Spleen (tissue), 11 donors: Measurements from ENCODE around the gene DMD. TPM values are rescaled to one million over a fixed set of nuclear protein-coding genes. Genes with fewer than 3 reads are reported as not detected.

Source experiments
- DNase-seq: peaks from one replicate; pipeline ENCODE4 v3.0.0-alpha.2; 2020
- H3K27ac ChIP-seq, 8 donors: fragments of 200-600 bp; sonication (generic) in 7 of 8; 1 replicate in 4 of 8; 2 replicates in 4 of 8; pipeline versions ENCODE4 v1.5.0 to v1.8.0; 2016 to 2021; ENCODE audit warnings: inconsistent platforms in 4 of 8, mild to moderate bottlenecking in 4 of 8, moderate library complexity in 1 of 8
- H3K27me3 ChIP-seq, 7 donors: fragments of 200-600 bp; sonication (generic) in 6 of 7; replicated peaks in 1 of 7; 1 replicate in 4 of 7; 2 replicates in 3 of 7; pipeline versions ENCODE4 v1.5.0 to v1.8.0; 2016 to 2021; ENCODE audit warnings: inconsistent platforms in 3 of 7, mild to moderate bottlenecking in 1 of 7
- H3K36me3 ChIP-seq, 6 donors: fragments of 200-600 bp; sonication (generic) in 5 of 6; 1 replicate in 4 of 6; 2 replicates in 2 of 6; pipeline versions ENCODE4 v1.5.0 to v1.8.0; 2016 to 2021; ENCODE audit warnings: inconsistent platforms in 2 of 6
- H3K4me1 ChIP-seq, 6 donors: fragments of 200-600 bp; sonication (generic) in 5 of 6; 1 replicate in 3 of 6; 2 replicates in 3 of 6; pipeline versions ENCODE4 v1.5.0 to v1.8.0; 2016 to 2021; ENCODE audit warnings: inconsistent platforms in 3 of 6
- H3K4me3 ChIP-seq, 8 donors: fragments of 200-600 bp; sonication (generic) in 7 of 8; 1 replicate in 4 of 8; 2 replicates in 4 of 8; pipeline versions ENCODE4 v1.5.0 to v1.8.0; 2016 to 2021; ENCODE audit warnings: inconsistent platforms in 4 of 8, mild to moderate bottlenecking in 4 of 8, moderate library complexity in 2 of 8
- H3K9me3 ChIP-seq, 8 donors: fragments of 200-600 bp; sonication (generic) in 7 of 8; 1 replicate in 4 of 8; 2 replicates in 4 of 8; pipeline versions ENCODE4 v1.5.0 to v1.8.0; 2016 to 2021; ENCODE audit warnings: inconsistent platforms in 4 of 8
- POLR2A ChIP-seq, 3 donors: fragments of 450-650 bp; IDR thresholded peaks; one replicate each; pipeline ENCODE4 v1.5.1; 2017; ENCODE audit warnings: antibody characterized with exemption in 3 of 3, mild to moderate bottlenecking in 1 of 3
- POLR2AphosphoS5 ChIP-seq, 3 donors: sonication (generic); formaldehyde crosslinking; IDR thresholded peaks; one replicate each; pipeline ENCODE4 v1.5.1; 2017; ENCODE audit warnings: antibody characterized with exemption in 3 of 3
- WGBS, 5 donors: extraction: QIAGEN DNeasy Blood & Tissue Kit in 3 of 5; methylation state at CpG; one replicate each; pipeline versions ENCODE4 v1.1.5 to v1.1.7; 2013 to 2018; 5-methylcytosine and 5-hydroxymethylcytosine counted together
- intact Hi-C: fragments of 100-400 bp; cut with DNase I; formaldehyde crosslinking; loops from one replicate; pipeline ENCODE4 v1.15.0; 2023; ENCODE audit warnings: low total_unique reads
- polyA plus RNA-seq, 3 donors: library from polyadenylated mRNA; stranded (reverse); fragments of 200-250 nt; gene quantifications; one replicate each; pipeline ENCODE4 v1.2.1, GENCODE V29; 2013
- total RNA-seq, 7 donors: library from RNA; depleted of rRNA in 3 of 7; stranded (reverse); fragments of >200 nt in 3 of 7; fragmentation: NEBNext Ultra II Directional in 4 of 7; extraction: Animal tissue kit (Norgen Biotek cat#: 25700) in 4 of 7; gene quantifications; one replicate each; pipeline versions ENCODE4 v1.1.0 to v1.2.1, GENCODE V29; 2016 to 2021
- TF ChIP-seq, protein P1 (sequence below), 11 experiments: fragments of 200-600 bp in 7 of 11; fragments of 450-650 bp in 4 of 11; sonication (generic) in 4 of 11; IDR thresholded peaks in 8 of 11; conservative IDR thresholded peaks in 3 of 11; 1 replicate in 7 of 11; 2 replicates in 4 of 11; pipeline versions ENCODE4 v1.4.0 to v1.8.0; 2016 to 2021; ENCODE audit warnings: antibody characterized with exemption in 11 of 11, inconsistent platforms in 4 of 11, mild to moderate bottlenecking in 1 of 11
- donor health status: healthy with polysubstance abuse.
- donor health status: DM: no; HTN: no; CAD: no; lungs with moderate emphysema.
- donor health status: DM: no; HTN: no; CAD: no.
- donor health status: Bipolar disorder and iron deficiency.
- donor health status: healthy.
- donor health status: DM: no; HTN: no; CAD: no.
- donor health status: DM: yes; HTN: yes; CAD: no.

DMD gene
- total and polyA plus RNA-seq, 10 donors: 1.3 to 11.3 (median 4.4) TPM

- intact Hi-C loops: no loop called here
- WGBS, 5 donors: 68 to 91% (median 85%) methylated on average over 4 of the region's 4 CpGs
- TF ChIP-seq POLR2AphosphoS5 (IDR thresholded peaks at IDR 0.05): no peak
- TF ChIP-seq POLR2A (IDR thresholded peaks at IDR 0.05): no peak
- TF ChIP-seq, protein P1, sequence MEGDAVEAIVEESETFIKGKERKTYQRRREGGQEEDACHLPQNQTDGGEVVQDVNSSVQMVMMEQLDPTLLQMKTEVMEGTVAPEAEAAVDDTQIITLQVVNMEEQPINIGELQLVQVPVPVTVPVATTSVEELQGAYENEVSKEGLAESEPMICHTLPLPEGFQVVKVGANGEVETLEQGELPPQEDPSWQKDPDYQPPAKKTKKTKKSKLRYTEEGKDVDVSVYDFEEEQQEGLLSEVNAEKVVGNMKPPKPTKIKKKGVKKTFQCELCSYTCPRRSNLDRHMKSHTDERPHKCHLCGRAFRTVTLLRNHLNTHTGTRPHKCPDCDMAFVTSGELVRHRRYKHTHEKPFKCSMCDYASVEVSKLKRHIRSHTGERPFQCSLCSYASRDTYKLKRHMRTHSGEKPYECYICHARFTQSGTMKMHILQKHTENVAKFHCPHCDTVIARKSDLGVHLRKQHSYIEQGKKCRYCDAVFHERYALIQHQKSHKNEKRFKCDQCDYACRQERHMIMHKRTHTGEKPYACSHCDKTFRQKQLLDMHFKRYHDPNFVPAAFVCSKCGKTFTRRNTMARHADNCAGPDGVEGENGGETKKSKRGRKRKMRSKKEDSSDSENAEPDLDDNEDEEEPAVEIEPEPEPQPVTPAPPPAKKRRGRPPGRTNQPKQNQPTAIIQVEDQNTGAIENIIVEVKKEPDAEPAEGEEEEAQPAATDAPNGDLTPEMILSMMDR (IDR thresholded peaks at IDR 0.05 in 8 of 11, conservative IDR thresholded peaks at IDR 0.05 in 3 of 11): no peak
- Histone ChIP-seq H3K27ac (no peak overlapping the region), H3K36me3 (no peaks in the 10 kb centered on the region), H3K4me1 (no peaks in the 10 kb centered on the region), H3K9me3 (no peaks in the 10 kb centered on the region), H3K27me3 (no peaks in the 10 kb centered on the region), H3K4me3 (no peak overlapping the region)
- DNase-seq: no peak
These were observed 2009.8 kb downstream of the DMD start for GRCh38 chrX:31201503-31201902.

DNA sequence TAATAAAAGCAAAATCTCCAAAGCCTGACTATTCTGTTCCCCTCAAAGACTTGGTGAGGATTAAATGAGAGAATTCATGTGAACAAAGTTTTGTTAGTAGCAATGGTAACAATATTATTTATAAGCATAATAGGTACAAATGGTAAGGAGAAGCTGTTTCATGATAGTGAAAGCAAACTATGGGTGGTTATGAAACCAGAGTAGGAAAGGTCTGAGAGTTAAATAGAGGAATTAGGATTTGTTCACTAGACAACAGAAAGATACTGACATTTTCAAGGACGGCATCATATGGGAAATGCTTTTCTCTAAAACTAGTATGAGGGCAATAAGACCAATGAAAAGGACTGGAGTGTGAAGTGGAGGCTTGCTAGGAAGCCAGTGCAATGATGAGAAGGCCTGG lies 2010.9 kb downstream of the DMD start:
- no peaks in the 10 kb centered on the region for H3K4me1 ChIP-seq
- intact Hi-C loops: no loop called here
- no peak for DNase-seq
- H3K9me3 ChIP-seq: no peaks in the 10 kb centered on the region
- no peaks in the 10 kb centered on the region for H3K27me3 ChIP-seq
- TF ChIP-seq POLR2AphosphoS5 (IDR thresholded peaks at IDR 0.05) (no peak), POLR2A (IDR thresholded peaks at IDR 0.05) (no peak)
- TF ChIP-seq, protein P1 (IDR thresholded peaks at IDR 0.05 in 8 of 11, conservative IDR thresholded peaks at IDR 0.05 in 3 of 11): no peak
- no peak overlapping the region for H3K4me3 ChIP-seq
- WGBS, 5 donors: 79 to 90% (median 83%) methylated on average over 1 of the region's 1 CpG
- no peaks in the 10 kb centered on the region for H3K36me3 ChIP-seq
- H3K27ac ChIP-seq: no peak overlapping the region

DNA sequence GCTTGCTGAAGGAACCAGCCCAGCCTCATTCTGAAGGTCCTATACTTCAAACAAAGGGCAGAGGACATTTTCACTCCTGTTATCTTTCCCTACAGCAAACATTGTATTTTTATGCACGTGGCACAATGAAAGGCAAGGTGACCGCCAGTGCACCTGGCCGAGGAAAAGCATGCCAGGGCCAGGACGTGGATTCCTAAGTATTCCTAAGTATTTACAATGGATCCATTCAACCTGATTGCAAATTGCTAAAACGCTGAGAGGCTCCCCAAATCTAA lies 2011.6 kb downstream of the DMD start:
- intact Hi-C loops: no loop called here
- Histone ChIP-seq H3K27me3 (no peaks in the 10 kb centered on the region), H3K4me1 (no peaks in the 10 kb centered on the region), H3K4me3 (no peak overlapping the region), H3K9me3 (no peaks in the 10 kb centered on the region), H3K27ac (no peak overlapping the region), H3K36me3 (no peaks in the 10 kb centered on the region)
- no peak for DNase-seq
- TF ChIP-seq POLR2A (IDR thresholded peaks at IDR 0.05): no peak
- no peak for TF ChIP-seq POLR2AphosphoS5 (IDR thresholded peaks at IDR 0.05)
- TF ChIP-seq, protein P1 (IDR thresholded peaks at IDR 0.05 in 8 of 11, conservative IDR thresholded peaks at IDR 0.05 in 3 of 11): no peak
- WGBS, 5 donors: 64 to 91% (median 72%) methylated on average over 5 of the region's 5 CpGs

- Histone ChIP-seq H3K27me3 (no peaks in the 10 kb centered on the region), H3K27ac (no peak overlapping the region), H3K4me1 (no peaks in the 10 kb centered on the region), H3K4me3 (no peak overlapping the region), H3K36me3 (no peaks in the 10 kb centered on the region), H3K9me3 (no peaks in the 10 kb centered on the region)
- 54 to 69% (median 62%) methylated on average over 5 of the region's 5 CpGs for WGBS, 5 donors
- TF ChIP-seq, protein P1 (IDR thresholded peaks at IDR 0.05 in 8 of 11, conservative IDR thresholded peaks at IDR 0.05 in 3 of 11): no peak
- no peak for TF ChIP-seq POLR2A (IDR thresholded peaks at IDR 0.05)
- intact Hi-C loops: no loop called here
- no peak for DNase-seq
These were observed 2012.1 kb downstream of the DMD start for GRCh38 chrX:31199056-31199839.
